Neutrophil (primary cell): ENCODE measurements around the gene AFMID.
A peak's percentile ranks its signal among the peaks of the same experiment; 100 is the strongest.

Experiments used
- H3K27ac ChIP-seq: fragments of 200-600 bp; sonication (generic); 2 replicates; pipeline ENCODE4 v1.5.1; 2016; ENCODE audit warnings: mild to moderate bottlenecking, moderate library complexity
- H3K27me3 ChIP-seq: fragments of 200-600 bp; sonication (generic); 2 replicates; pipeline ENCODE4 v1.6.0; 2016; ENCODE audit warnings: mild to moderate bottlenecking
- H3K36me3 ChIP-seq: fragments of 200-600 bp; sonication (generic); 2 replicates; pipeline ENCODE4 v1.5.1; 2017
- H3K4me1 ChIP-seq, 2 experiments: fragments of 200-600 bp in 1 of 2; sonication (generic) in 1 of 2; 1 replicate in 1 of 2; 2 replicates in 1 of 2; pipeline versions ENCODE4 v1.5.1 to v1.6.1; 2013 to 2016; ENCODE audit warnings: low read depth in 1 of 2, low read length in 1 of 2, mild to moderate bottlenecking in 1 of 2, moderate library complexity in 1 of 2; ENCODE audit not compliant: control insufficient read depth in 1 of 2, insufficient read depth in 1 of 2
- H3K4me3 ChIP-seq, 2 experiments: fragments of 200-600 bp in 1 of 2; sonication (generic) in 1 of 2; 1 replicate in 1 of 2; 2 replicates in 1 of 2; pipeline ENCODE4 v1.5.1; 2013 to 2016; ENCODE audit warnings: low read depth in 1 of 2, low read length in 1 of 2, mild to moderate bottlenecking in 1 of 2, moderate library complexity in 1 of 2
- H3K9me3 ChIP-seq: fragments of 200-600 bp; sonication (generic); 2 replicates; pipeline ENCODE4 v1.5.1; 2016
- TF ChIP-seq, protein P1 (sequence below): fragments of 200-600 bp; sonication (generic); IDR thresholded peaks from 2 replicates; pipeline ENCODE4 v1.5.1; 2016; ENCODE audit warnings: antibody characterized with exemption

AFMID gene

DNA sequence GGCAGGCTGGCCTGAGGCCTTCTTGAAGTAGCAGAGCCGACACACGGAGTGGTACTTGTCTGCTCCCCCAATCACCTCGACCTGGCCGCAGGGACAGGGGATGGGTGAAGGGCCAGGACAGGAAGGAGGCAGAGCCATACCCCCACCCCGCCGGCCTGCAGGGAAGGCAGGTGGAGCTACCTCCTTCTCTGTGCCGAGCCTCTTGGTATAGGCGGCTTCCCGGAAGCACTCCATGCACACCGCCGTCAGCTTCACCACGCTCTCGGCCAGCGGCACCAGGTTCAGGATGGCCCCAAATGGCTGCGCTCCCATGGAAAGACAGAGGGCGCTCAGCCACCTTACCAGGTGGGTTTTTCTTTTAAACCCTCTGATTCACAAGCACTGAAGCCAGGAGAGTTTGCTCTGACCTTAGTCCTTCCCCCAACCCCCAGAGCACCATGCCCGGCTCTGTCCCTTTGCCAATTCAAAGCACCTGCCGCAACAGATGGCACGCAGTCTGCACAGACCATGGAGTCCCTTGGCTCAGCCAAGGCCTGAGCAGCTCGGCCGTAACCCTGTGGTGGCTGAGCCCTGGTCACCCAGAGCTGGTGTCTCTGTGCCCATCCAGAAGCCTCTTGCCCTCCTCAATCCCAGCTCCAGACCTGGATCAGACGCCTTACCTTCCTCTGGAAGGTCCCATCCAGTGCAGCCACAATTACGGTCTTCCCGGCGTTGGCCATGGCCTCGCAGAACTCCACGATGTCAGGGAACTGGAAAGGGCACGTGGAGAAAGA lies 12.1 kb upstream of the AFMID start:
- Histone ChIP-seq H3K36me3 (peaks cover 20% of the 10 kb centered on the region), H3K27me3 (no peaks in the 10 kb centered on the region), H3K4me1 (peaks cover 70 to 71% of the 10 kb centered on the region in 2 experiments), H3K27ac (peak overlapping the region; percentile 91), H3K9me3 (no peaks in the 10 kb centered on the region), H3K4me3 (peak overlapping the region; percentile 34 to 58)
- TF ChIP-seq, protein P1, sequence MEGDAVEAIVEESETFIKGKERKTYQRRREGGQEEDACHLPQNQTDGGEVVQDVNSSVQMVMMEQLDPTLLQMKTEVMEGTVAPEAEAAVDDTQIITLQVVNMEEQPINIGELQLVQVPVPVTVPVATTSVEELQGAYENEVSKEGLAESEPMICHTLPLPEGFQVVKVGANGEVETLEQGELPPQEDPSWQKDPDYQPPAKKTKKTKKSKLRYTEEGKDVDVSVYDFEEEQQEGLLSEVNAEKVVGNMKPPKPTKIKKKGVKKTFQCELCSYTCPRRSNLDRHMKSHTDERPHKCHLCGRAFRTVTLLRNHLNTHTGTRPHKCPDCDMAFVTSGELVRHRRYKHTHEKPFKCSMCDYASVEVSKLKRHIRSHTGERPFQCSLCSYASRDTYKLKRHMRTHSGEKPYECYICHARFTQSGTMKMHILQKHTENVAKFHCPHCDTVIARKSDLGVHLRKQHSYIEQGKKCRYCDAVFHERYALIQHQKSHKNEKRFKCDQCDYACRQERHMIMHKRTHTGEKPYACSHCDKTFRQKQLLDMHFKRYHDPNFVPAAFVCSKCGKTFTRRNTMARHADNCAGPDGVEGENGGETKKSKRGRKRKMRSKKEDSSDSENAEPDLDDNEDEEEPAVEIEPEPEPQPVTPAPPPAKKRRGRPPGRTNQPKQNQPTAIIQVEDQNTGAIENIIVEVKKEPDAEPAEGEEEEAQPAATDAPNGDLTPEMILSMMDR, result no peak

DNA sequence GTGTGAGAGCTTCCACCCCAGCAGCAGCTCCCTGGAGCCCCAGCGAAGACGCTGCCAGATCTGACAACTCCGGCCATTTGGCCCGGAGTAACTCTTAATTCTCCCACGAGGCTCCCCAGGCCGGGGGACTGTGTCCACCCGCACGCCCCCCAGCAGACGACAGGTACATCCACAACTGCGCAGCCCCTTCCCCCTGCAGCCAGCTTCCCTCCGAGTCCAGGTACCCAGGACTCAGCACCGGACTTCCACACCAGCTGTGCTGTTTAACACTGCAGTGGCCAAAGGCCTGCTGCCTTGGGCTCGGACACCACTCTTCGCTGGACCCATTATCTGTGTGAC lies 11.6 kb upstream of the AFMID start:
- Histone ChIP-seq H3K27me3 (no peaks in the 10 kb centered on the region), H3K9me3 (no peaks in the 10 kb centered on the region), H3K36me3 (peaks cover 20% of the 10 kb centered on the region), H3K4me1 (peaks cover 64 to 66% of the 10 kb centered on the region in 2 experiments), H3K4me3 (no peak overlapping the region), H3K27ac (peak overlapping the region; percentile 91)
- TF ChIP-seq, protein P1, result no peak

DNA sequence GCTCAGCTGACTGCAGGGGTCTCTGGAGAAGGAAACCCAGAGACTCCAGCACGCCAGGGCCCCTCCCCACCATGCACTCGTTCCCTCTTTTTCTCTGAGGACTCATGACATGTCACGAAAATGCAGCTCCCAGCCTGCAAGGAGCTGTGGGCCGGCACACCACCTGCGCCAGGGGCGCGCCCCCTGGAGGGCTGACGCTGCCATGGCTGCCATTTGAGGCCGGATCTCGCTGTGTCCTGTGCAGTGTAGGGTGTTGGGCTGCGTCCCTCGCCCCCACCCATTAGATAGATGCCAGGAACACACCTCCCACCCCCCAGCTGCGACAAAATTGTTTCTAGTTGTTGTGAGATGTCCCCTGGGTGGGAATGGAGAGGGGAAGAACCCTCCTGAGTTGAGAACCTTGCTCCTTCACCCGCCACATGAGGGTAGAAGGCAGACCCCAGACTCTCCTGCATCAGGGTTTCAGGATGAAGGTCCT lies 10.6 kb upstream of the AFMID start:
- peak overlapping the region; percentile 91 for H3K27ac ChIP-seq
- TF ChIP-seq, protein P1, result peak; percentile 93
- H3K4me3 ChIP-seq, result no peak overlapping the region
- no peaks in the 10 kb centered on the region for H3K9me3 ChIP-seq
- H3K27me3 ChIP-seq, result no peaks in the 10 kb centered on the region
- H3K36me3 ChIP-seq, result peaks cover 10% of the 10 kb centered on the region
- peaks cover 54 to 56% of the 10 kb centered on the region in 2 experiments for H3K4me1 ChIP-seq

DNA sequence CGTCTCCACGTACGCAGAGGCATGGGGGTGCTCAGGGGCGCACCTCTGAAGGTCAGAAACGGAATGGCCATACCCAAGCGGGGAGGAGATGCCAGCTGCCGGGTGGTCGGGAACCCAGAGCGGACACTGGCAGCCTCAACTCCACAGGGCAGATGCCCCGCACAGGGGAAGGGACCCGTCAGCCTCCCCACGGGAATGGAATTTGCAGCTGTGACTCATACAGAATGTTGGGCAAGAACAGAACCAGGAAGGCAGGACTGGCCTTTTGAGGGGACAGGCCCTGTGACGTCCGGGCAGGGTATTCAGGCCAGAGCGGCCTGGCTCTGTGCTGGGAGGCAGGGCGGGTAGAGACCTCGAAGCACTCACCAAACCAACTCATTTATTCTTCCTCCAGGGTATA lies 7.8 kb upstream of the AFMID start:
- H3K36me3 ChIP-seq, result no peaks in the 10 kb centered on the region
- H3K27ac ChIP-seq, result no peak overlapping the region
- TF ChIP-seq, protein P1, result no peak

DNA sequence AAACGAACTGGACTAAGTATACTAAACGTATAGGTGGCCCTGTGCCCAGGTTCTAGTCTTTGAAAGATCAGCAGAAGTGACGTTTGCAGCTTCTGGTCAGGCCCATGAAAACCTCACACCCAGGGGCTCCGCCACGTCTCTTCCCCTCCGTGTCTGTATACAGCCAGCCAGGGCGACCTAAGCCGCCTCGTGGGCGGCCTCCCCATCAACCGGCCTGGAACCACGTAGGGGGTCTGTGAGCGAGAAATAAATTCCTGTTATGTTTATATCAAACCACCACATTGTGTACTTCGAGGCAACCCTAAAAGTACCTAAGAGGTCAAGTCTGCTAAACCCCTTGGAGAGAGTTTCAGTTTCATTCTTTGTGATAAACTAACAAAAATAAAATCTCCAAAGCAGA lies 7.1 kb upstream of the AFMID start:
- Histone ChIP-seq H3K36me3 (no peaks in the 10 kb centered on the region), H3K27ac (no peak overlapping the region), H3K4me3 (no peak overlapping the region), H3K9me3 (no peaks in the 10 kb centered on the region), H3K27me3 (no peaks in the 10 kb centered on the region), H3K4me1 (peaks cover 20 to 21% of the 10 kb centered on the region in 2 experiments)
- TF ChIP-seq, protein P1, result no peak

More for the DNA sequence above, 7.8 kb upstream of the AFMID start:
- no peaks in the 10 kb centered on the region for H3K9me3 ChIP-seq
- peaks cover 26 to 28% of the 10 kb centered on the region in 2 experiments for H3K4me1 ChIP-seq
- no peak overlapping the region for H3K4me3 ChIP-seq
- H3K27me3 ChIP-seq, result no peaks in the 10 kb centered on the region
